Memory B cell (primary cell): Measurements from ENCODE around the gene NR6A1.

ENCODE experiments used
- ATAC-seq: fragments of 150-1000 bp; cut with Tn5 transposase; 2 replicates; pipeline ENCODE4 v1.10.0; 2021; ENCODE audit warnings: low read depth, mild to moderate bottlenecking, moderate library complexity
- DNase-seq, 2 donors: peaks; one replicate each; pipeline ENCODE4 v3.0.0; 2022; ENCODE audit warnings: low spot score in 2 of 2
- H3K27ac Mint-ChIP-seq: one replicate; pipeline ENCODE4 v1.8.0; 2022; ENCODE audit warnings: mild to moderate bottlenecking, moderate library complexity, mixed read lengths
- H3K27me3 Mint-ChIP-seq: one replicate; pipeline ENCODE4 v1.8.0; 2022; ENCODE audit warnings: mixed read lengths
- H3K36me3 Mint-ChIP-seq: one replicate; pipeline ENCODE4 v1.8.0; 2022; ENCODE audit warnings: mild to moderate bottlenecking, mixed read lengths
- H3K4me1 Mint-ChIP-seq: one replicate; pipeline ENCODE4 v1.8.0; 2022; ENCODE audit warnings: mixed read lengths
- H3K4me3 Mint-ChIP-seq: one replicate; pipeline ENCODE4 v1.8.0; 2022; ENCODE audit warnings: mild to moderate bottlenecking, moderate library complexity, mixed read lengths
- H3K9me3 Mint-ChIP-seq: one replicate; pipeline ENCODE4 v1.8.0; 2022; ENCODE audit warnings: mixed read lengths

The NR6A1 gene

GRCh38 chr9:124771021-124771866 is at the start of gene NR6A1:
Gene NR6A1 (minus strand): TSS chr9:124771311.
- no peaks in the 10 kb centered on the region for H3K36me3 Mint-ChIP-seq
- ATAC-seq (peak; percentile 87), DNase-seq (peak; percentile 89 to 92)
- peak within 1 kb of the TSS; percentile 90 for H3K4me3 Mint-ChIP-seq
- H3K27me3 Mint-ChIP-seq, result peaks cover 26% of the 10 kb centered on the region
- H3K27ac Mint-ChIP-seq, result peak within 1 kb of the TSS; percentile 67
- H3K4me1 Mint-ChIP-seq, result peaks cover 20% of the 10 kb centered on the region
- no peaks in the 10 kb centered on the region for H3K9me3 Mint-ChIP-seq

DNA sequence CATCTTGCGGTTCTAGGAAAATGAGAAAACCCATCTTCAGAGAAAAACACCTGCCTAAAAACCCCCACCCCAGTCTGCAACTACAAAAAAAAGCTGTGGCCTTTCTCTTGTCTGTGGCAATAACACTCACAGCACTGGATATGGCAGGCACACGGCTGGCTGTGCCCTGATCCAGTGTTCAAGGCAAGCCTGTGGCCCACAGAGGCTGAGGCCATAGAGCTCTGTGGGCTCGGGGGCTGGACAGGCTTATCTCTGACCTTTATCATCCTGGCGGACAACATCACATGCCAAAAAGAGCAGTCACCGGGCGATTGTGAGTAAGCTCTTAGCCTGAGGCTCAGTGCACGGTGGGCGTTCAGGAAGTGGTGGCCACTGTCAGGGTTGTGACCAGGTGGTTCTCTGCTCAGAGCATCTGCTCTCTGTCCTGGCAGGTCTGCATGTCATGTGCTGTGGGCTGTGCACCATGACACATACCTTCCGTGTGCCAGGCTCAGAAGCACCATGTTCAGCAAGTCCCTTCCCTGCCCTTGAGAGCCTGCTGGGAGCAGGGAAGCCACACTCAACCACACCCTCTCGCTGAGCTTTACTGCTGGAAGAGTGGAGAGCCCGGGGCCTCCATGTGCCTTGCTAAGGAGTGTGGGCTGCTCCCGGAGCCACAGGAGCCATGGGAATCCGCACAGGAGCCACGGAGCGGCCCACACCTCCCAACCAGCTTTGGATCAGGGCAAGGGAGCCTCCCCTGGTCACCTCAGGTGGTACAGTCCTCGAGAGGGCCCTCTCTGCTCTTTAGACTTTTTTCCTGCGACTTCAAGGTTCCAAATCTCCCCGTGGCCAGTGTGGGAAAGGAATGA is 47.5 kb upstream of the NR6A1 start:
- DNase-seq, result no peak
- H3K9me3 Mint-ChIP-seq, result no peaks in the 10 kb centered on the region
- no peak overlapping the region for H3K27ac Mint-ChIP-seq
- peaks cover 5% of the 10 kb centered on the region for H3K27me3 Mint-ChIP-seq
- no peak overlapping the region for H3K4me3 Mint-ChIP-seq
- ATAC-seq, result peak; percentile 29
- H3K4me1 Mint-ChIP-seq, result peaks cover 5% of the 10 kb centered on the region
- no peaks in the 10 kb centered on the region for H3K36me3 Mint-ChIP-seq

GRCh38 chr9:124815601-124816000 is 44.5 kb upstream of the NR6A1 start:
- no peak for ATAC-seq
- Mint-ChIP-seq H3K27me3 (peaks cover 5% of the 10 kb centered on the region), H3K4me3 (no peak overlapping the region), H3K9me3 (no peaks in the 10 kb centered on the region), H3K36me3 (no peaks in the 10 kb centered on the region), H3K27ac (no peak overlapping the region), H3K4me1 (peaks cover 5% of the 10 kb centered on the region)
- DNase-seq, result no peak

- no peak overlapping the region for H3K4me3 Mint-ChIP-seq
- H3K36me3 Mint-ChIP-seq, result no peaks in the 10 kb centered on the region
- H3K27me3 Mint-ChIP-seq, result peaks cover 5% of the 10 kb centered on the region
- no peaks in the 10 kb centered on the region for H3K9me3 Mint-ChIP-seq
- DNase-seq (no peak), ATAC-seq (no peak)
- no peak overlapping the region for H3K27ac Mint-ChIP-seq
- H3K4me1 Mint-ChIP-seq, result peaks cover 5% of the 10 kb centered on the region
Measured at GRCh38 chr9:124814164-124814535, 43.0 kb upstream of the NR6A1 start.

DNA sequence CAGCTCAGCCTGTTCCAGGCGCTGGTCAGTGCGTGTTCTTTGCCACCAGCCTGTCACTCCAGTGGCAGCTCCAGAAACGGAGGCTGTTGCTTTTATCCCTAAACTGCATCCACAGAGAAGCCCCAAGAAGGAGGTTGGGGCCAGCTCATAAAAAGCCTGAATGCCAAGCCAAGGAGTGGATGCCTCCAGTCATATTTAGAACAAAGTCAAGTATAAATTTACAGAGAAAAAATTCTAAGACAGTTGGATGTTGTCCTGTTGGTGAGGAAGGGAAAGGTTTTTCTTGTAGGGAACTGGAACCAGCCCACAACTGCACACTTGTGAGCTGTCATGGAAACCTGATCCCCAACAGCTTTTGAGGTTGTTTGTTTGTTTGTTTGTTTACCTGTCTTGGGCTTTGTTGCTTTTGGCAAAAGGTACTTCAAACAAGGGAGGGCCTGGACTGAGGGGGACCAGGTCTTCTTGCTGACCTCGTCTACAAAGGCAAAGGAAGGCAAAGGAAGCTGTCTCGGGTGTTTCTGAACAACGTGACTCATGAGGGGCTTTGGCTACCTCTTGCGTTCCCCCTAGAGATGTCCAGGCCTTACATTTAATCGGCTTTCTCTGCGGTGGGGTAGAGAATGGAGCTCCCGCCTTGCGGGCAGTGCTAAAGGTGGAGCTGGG is 42.5 kb upstream of the NR6A1 start:
- no peaks in the 10 kb centered on the region for H3K9me3 Mint-ChIP-seq
- peaks cover 5% of the 10 kb centered on the region for H3K4me1 Mint-ChIP-seq
- no peak for DNase-seq
- no peak overlapping the region for H3K27ac Mint-ChIP-seq
- no peak for ATAC-seq
- no peaks in the 10 kb centered on the region for H3K36me3 Mint-ChIP-seq
- peaks cover 5% of the 10 kb centered on the region for H3K27me3 Mint-ChIP-seq
- H3K4me3 Mint-ChIP-seq, result no peak overlapping the region

GRCh38 chr9:124813041-124813440 is 41.9 kb upstream of the NR6A1 start:
- Mint-ChIP-seq H3K9me3 (no peaks in the 10 kb centered on the region), H3K27ac (no peak overlapping the region), H3K4me3 (no peak overlapping the region), H3K36me3 (peaks cover 4% of the 10 kb centered on the region), H3K4me1 (peaks cover 3% of the 10 kb centered on the region), H3K27me3 (peaks cover 4% of the 10 kb centered on the region)
- ATAC-seq (no peak), DNase-seq (no peak)

DNA sequence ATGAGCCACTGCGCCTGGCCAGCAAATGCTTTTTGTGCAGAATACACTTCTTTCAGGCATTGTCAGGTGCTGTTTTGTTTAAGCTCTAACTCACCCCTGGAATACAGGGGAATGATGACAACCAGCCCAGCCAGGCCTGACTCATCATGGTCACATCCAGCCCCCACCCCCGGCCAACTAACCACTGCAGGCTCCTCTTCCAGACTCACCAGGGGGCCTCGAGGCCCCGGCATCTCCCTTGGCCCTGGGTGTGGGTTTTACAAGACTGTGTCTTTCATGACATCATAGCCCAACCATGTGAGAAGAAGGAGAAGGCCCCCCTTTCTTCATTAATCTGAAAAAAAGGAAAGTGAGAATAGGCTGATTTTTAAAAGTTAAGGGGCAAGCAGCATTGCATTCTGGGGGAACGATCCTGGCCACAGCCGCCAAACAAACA is 41.3 kb upstream of the NR6A1 start:
- Mint-ChIP-seq H3K27me3 (peaks cover 3% of the 10 kb centered on the region), H3K9me3 (no peaks in the 10 kb centered on the region), H3K27ac (no peak overlapping the region), H3K36me3 (peaks cover 4% of the 10 kb centered on the region), H3K4me3 (no peak overlapping the region), H3K4me1 (peaks cover 2% of the 10 kb centered on the region)
- ATAC-seq (no peak), DNase-seq (no peak)

DNA sequence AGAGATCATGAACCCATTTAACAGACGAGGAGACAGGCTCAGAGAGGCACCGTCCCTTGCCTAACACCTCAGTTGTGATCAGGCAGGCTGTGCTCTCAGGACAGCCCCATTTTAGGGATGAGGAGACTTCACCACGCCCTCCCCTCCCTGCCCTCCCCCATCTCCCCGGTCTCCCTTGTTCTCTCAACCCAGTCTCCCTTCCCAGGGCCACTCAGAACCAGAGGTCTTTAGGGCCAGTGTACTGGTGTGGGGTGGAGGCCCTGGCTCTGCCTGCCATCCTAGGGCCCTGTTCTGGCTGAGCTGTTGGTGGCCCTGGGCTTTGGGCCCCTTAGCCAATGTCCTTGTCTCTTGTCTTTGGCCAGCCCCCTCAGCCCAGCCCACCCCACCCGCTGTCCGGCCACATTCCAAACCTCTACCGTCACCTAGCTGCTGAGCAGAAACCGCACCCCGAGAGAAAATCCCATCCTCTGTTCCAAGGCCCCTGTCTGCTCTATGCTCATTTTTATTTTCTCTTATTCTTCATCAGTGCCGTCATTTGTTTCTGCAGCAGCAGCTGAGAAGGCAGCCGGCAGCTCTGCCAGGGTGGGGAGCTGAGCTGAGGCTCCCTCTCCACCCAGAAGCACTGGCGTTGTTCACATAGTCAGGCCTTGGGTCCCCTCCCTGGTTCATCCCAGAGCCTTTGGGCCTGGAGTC is 39.7 kb upstream of the NR6A1 start:
- H3K27ac Mint-ChIP-seq, result no peak overlapping the region
- H3K27me3 Mint-ChIP-seq, result no peaks in the 10 kb centered on the region
- peaks cover 4% of the 10 kb centered on the region for H3K36me3 Mint-ChIP-seq
- DNase-seq (no peak), ATAC-seq (no peak)
- no peak overlapping the region for H3K4me3 Mint-ChIP-seq
- H3K4me1 Mint-ChIP-seq, result peaks cover 2% of the 10 kb centered on the region
- no peaks in the 10 kb centered on the region for H3K9me3 Mint-ChIP-seq

DNA sequence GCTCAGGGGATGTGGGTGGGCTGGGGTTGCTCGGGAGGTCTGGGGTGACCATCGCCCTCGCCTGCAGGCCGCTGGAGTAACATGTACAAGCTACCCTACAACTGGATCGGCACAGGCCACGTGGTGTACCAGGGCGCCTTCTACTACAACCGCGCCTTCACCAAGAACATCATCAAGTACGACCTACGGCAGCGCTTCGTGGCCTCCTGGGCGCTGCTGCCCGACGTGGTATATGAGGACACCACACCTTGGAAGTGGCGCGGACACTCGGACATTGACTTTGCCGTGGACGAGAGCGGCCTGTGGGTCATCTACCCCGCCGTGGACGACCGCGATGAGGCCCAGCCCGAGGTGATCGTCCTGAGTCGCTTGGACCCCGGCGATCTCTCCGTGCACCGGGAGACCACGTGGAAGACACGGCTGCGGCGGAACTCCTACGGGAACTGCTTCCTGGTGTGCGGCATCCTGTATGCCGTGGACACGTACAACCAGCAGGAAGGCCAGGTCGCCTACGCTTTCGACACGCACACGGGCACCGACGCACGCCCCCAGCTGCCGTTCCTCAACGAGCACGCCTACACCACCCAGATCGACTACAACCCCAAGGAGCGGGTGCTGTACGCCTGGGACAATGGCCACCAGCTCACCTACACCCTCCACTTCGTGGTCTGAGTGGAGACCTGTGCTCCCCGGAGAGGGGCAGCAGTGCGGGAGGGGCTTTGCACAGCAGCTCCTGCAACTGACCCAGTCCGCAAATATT is 38.8 kb upstream of the NR6A1 start:
- DNase-seq, result no peak
- peaks cover 4% of the 10 kb centered on the region for H3K36me3 Mint-ChIP-seq
- H3K27me3 Mint-ChIP-seq, result no peaks in the 10 kb centered on the region
- H3K4me3 Mint-ChIP-seq, result no peak overlapping the region
- no peak overlapping the region for H3K27ac Mint-ChIP-seq
- ATAC-seq, result no peak
- H3K9me3 Mint-ChIP-seq, result no peaks in the 10 kb centered on the region
- peaks cover 6% of the 10 kb centered on the region for H3K4me1 Mint-ChIP-seq

GRCh38 chr9:124809211-124809610 is 38.1 kb upstream of the NR6A1 start:
- peaks cover 4% of the 10 kb centered on the region for H3K36me3 Mint-ChIP-seq
- no peak overlapping the region for H3K27ac Mint-ChIP-seq
- no peak for ATAC-seq
- H3K4me3 Mint-ChIP-seq, result no peak overlapping the region
- peaks cover 6% of the 10 kb centered on the region for H3K4me1 Mint-ChIP-seq
- no peak for DNase-seq
- H3K9me3 Mint-ChIP-seq, result no peaks in the 10 kb centered on the region
- H3K27me3 Mint-ChIP-seq, result no peaks in the 10 kb centered on the region

DNA sequence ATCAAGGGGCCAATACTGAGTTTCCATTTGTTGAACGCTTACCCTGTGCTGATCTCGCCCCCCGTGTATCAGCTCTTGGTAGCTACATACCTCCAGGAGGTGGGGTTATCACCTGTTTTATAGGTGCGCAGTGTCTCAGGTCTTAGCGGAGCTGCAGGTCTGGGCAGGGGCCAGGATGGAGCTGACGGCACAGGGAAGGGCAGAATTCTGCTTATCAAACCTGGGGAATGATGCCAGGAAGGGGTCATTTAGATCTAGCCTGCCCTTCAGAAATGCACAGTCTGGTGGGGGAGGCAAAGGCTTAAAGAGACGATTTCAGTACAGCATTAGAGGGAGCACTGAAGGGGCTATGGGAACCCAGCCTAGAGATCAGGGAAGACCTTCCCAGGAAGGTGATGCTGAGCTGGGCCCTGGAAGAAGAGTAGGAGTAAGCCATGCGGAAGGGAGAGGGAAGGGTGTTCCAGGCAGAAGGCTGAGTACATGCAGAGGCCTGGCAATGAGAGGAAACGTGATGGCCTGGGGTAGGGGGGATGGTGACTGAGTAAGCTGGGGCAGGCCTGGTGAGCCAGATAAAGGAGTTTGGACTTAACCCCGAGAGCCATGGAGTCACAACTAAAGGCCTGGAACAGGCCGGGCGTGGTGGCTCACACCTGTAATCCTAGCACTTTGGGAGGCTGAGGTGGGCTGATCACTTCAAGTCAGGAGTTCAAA is 37.3 kb upstream of the NR6A1 start:
- no peak for DNase-seq
- Mint-ChIP-seq H3K36me3 (peaks cover 4% of the 10 kb centered on the region), H3K27me3 (no peaks in the 10 kb centered on the region), H3K9me3 (no peaks in the 10 kb centered on the region), H3K4me3 (no peak overlapping the region), H3K27ac (no peak overlapping the region), H3K4me1 (peaks cover 6% of the 10 kb centered on the region)
- ATAC-seq, result no peak

- no peaks in the 10 kb centered on the region for H3K9me3 Mint-ChIP-seq
- peak overlapping the region; percentile 20 for H3K27ac Mint-ChIP-seq
- DNase-seq (no peak), ATAC-seq (no peak)
- H3K27me3 Mint-ChIP-seq, result no peaks in the 10 kb centered on the region
- H3K36me3 Mint-ChIP-seq, result peaks cover 4% of the 10 kb centered on the region
- peaks cover 21% of the 10 kb centered on the region for H3K4me1 Mint-ChIP-seq
- no peak overlapping the region for H3K4me3 Mint-ChIP-seq
Measured at GRCh38 chr9:124805186-124805585, 34.1 kb upstream of the NR6A1 start.
